ENCODE data around the gene STXBP2.

GRCh38 chr19:7662657-7663056 lies 25.7 kb downstream of the STXBP2 start:
- no peak for TF ChIP-seq CTCF (IDR thresholded peaks at IDR 0.05; ENCODE audit: borderline replicate concordance, extremely low read depth, low read length, poor library complexity, severe bottlenecking)
- TF ChIP-seq EZH2 (IDR thresholded peaks at IDR 0.05; ENCODE audit: borderline replicate concordance, low read depth, low read length, severe bottlenecking) = no peak

Measured in DND-41 (cell line).